Measurements from ENCODE around the gene GMPS.
"Not testable (repeated sequence)": the region's sequence is repeated elsewhere in the genome, so short reads cannot be mapped to it uniquely, and the experiment has no call there.

GMPS gene

DNA sequence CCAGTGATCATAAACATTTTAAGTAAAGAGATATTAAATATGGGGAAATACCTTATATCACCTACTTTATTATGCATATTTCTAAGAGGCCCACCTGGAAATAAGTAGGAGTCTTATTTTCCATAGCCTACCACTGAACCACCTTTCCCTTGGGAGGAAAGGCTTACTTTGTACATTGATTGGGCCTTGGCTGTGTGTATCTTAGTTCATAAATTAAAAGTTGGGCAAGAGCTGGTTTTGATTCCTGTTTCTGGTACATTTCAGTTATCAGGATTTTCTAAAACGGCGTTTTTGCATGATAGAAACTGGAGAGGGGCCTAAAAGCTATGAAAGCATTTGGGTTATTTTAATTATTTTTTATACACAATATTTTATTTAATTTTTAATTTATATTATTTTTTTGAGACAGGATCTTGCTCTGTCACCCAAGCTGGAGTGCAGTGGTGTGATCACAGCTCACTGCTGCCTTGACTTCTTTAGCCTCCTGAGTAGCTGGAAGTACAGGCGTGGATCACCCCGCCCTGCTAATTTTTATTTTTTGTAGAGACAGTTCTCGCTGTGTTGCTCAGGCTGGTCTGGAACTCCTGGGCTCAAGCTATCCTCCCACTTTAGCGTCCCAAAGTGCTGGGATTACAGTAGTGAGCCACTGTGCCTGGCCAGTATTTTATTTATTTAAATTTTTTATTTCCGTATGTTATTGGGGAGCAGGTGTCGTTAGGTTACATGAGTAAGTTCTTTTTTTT lies 2.6 kb downstream of the GMPS start:
- DNase-seq, result no peak

DNA sequence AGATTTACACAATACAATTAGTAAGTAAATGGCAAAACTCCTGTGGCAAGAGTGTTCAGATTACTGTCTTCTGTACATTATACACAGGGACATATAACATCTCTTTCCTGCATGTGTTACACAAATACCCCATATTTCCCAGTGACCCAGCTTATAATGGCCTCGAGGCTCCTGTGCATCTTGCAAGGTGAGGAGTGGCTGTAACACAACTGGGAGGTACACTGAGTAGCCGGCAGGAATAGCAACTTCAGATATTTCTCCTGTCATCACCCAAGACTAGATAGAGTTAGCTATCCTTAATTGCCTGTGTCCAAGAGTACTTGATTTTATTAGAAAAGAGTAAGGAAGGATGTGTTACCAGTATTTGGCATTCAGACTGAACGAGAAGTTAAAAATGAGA lies 5.6 kb downstream of the GMPS start:
- no peak for DNase-seq

DNA sequence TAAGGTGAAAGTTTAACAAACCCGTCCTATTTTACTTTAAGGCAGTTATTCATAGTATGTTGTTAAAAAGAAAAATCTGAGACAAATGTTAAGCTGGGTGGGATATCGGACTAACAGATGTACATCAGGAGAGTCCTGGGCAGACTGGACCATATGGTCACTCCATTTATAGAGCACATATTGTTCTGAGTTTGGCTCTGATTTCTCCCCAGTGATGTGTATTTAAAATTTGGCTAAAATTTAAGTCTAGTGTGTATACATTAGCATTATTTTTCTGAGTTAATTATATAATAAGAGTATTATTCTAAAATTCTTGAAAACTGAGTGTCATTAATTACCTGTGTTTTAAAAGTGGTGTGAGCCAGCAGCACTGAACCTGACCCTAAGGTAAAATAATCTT lies 6.1 kb downstream of the GMPS start:
- DNase-seq, result no peak

DNA sequence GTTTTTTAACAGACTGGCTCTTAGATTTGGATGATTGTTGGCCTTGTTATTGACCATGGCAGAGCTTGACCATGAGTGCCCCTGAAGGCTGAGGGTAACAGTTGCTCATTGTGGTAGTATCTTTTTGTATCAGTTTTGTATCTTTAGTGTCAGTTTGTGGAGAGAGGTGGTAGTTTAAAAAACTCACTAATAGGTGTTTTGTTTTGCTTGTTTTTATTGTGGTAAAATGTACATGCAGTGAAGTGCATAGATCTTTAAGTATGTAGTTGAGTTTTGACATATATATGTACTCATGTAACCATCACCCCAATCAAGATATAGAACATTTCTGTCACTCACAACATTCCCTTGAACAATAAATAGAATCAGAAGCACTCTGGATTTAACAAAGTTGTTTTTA lies 9.8 kb downstream of the GMPS start:
- no peak for DNase-seq

DNA sequence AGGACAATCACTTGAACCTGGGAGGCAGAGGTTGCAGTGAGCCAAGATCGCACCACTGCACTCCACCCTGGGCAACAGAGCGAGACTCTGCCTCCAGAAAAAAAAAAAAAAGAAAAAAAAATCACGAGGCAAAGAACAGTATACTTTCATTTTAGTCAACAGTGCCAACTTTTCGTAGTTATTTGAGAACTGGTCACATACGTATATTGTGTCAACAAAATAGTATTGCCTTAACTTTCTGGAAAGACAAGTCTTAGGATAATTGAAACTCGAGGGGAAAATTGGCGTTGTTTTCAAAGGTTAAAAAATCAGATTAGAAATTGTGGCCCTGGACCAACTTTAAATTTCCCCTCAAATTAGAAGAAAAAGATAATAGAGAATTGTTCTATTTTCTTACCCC lies 13.8 kb downstream of the GMPS start:
- DNase-seq, result no peak

DNA sequence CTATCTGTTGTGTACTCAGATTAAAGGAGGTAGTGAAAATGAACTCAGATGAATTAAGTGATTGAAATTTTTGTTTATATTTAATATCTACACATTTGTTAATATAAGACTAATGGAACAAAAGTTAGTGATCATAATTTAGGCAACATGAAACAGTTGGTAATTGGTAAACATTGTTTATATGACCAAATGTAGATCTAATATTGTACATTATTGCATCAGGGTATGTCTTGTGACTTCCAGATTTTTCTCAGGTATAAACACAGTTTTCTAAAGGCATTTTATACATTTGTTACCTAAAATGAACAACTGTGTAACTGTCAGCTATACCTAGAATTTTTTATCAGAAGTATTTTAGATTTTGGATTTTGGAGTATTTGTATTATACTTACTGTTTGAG lies 14.8 kb downstream of the GMPS start:
- DNase-seq, result no peak

DNA sequence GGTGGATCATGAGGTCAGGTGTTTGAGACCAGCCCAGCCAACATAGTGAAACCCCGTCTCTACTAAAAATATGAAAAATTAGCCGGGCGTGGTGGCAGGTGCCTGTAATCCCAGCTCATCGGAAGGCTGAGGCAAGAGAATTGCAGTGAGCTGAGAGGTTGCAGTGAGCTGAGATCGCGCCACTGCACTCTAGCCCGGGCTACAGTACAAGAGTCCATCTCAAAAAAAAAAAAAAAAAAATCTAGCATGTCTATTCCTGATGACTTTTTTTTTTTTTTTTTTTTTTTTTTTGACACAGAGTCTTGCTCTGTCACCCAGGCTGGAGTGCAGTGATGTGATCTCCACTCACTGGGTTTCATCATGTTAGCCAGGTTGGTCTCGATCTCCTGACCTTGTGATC lies 15.9 kb downstream of the GMPS start:
- not testable (repeated sequence) for DNase-seq

DNA sequence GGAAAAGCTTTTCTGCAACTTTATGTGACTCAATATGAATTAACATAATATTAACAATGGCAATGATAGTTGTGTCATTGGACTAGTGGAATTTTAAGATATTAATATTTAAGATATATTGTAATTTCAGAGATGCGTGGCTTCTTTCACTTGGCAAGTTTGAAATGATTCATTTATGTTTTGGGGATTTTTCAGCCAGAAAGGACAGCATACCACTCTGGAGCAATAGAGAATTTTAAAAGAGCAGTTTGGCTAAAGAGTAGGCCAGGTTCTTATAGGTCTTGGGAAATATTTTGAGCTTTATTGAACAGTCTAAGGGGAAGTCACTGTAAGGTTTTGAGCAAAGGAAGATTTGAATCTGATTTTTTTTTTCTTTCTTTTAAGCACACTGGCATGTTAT lies 16.5 kb downstream of the GMPS start:
- no peak for DNase-seq

DNA sequence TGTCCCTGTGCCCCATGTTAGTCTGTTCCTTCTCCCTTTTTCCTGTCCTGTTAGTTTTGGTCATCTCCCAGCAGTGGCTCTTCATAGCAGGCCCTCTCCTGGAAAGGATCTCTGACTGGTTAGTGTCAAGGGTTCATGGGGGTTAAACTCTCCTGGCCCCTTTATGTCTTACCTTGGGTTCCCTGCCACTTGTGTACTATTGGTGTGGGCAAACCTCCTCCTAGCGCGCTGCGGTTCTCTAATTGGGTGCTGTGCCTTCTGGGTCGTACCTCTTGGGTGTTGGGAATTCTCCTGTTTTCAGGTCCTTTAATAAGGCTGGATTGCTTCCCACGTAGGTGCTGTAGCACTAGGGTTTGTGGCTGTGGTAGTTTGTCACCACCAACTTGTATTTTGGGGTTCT lies 18.8 kb downstream of the GMPS start:
- no peak for DNase-seq

DNA sequence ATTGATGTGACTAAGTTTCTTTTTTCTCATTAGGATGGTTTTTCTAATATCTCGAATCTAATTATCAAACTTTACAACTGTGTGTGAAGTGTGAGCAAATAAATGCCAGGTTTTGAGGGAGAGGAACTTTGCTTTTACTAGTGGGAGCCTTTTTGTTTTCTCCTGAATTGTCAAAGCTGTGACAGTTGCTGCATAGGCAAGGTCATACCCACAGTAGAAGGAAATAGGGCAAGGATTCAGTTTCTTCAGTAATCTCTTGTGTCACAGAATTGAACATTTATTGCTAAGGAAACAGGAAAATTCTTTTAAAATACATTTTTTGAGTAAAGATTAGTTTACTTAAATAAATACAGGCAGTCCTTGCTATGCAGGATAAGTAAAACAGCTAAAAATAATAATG lies 19.5 kb downstream of the GMPS start:
- no peak for DNase-seq

DNA sequence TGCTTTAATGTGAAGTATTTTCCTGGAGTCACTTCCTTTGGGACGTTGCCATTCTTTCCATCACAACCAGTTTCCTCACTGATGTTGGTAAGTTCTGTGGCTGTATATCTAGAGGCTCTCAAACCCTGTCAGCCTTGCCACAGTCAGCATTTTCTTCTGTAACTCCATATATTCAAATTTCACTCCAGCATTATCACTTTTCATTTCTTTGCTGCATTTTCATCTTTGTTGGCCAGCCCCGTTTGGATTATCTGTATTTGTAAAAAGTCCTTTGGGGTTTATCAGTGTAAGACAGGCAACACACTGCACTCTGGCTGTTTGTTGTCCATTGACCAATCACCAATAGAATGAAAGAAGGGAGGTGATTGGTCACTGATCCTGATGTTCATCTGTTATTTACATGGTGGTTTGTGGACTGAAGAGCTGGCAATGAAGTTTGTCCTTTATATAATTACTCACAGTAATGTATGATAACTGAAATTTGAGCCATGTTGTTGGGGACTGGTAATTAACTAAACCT lies 20.3 kb downstream of the GMPS start:
- DNase-seq, result no peak

DNA sequence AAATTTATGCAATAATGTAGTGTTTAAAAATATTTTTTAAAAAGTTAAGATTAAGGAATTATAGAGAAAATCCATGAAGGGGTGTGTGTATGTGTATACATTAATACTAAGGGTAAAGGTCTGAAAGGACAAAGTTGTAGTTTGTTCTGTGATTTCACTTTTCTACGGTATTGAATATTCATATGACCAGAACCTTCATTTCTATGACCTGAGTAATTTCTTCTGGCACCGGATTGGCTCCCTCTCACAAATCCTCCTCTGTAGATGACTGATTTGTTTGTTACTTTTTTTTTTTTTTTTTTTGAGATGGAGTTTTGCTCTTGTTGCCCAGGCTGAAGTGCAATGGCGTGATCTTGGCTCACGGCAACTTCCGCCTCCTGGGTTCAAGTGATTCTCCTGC lies 20.9 kb downstream of the GMPS start:
- DNase-seq, result no peak

DNA sequence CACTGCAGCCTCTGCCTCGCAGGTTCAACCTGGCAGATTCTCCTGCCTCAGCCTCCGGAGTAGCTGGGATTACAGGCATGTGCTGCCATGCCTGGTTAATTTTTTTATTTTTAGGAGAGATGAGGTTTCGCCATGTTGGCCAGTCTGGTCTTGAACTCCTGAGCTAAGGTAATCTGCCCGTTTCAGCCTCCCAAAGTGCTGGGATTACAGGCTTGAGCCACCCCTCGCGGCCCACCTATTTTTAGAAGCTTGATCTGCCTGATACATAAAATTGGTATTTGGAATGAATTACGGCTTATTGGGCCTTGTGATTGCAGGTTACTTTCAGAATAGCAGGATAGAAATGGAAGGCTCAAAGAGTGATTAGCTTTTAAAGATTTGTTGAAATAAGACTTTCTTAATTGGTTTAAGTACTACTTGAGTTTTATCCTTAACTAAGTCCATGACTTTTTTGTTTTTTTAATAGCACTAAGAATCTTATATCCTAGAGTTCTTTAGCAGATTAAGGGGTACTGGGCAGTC lies 25.0 kb downstream of the GMPS start:
- DNase-seq, result no peak

DNA sequence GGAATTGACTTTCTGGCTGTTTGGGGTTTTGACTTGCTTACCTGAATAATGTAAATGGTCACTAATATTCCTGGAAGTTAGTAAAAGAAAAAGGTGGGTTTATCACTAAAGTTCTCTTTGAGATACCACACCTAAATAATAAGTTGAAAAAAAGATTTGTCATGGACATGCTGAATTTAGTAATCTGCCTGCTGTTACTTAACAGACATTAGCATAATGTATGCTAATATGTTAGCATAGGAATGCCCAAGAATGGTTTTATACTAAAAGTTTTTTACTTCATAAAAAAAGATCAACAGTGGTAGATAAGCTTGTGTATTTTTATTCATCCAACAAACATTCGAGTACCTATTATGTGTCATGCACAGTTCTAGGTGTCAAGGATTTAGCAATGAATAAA lies 36.5 kb downstream of the GMPS start:
- DNase-seq, result no peak

DNA sequence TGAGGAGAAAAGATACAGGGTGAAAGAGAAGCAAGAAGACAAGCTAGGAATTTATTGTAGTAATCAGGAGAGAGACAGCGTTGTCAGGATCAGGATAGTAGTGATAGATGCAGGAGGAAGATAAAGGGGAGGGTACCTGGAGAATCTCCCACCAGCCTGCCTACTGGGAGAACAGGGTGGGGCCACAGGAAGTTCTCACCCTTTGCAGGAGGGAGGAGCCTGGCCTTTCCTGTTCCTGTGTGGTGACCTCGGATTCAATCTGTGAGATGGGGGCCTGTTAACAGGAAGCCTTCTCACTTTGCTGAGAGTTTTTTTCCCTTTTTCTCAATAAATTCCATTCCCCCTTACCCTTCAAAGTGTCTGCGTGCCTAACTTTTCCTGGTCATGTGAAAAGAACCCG lies 37.6 kb downstream of the GMPS start:
- DNase-seq, result no peak

DNA sequence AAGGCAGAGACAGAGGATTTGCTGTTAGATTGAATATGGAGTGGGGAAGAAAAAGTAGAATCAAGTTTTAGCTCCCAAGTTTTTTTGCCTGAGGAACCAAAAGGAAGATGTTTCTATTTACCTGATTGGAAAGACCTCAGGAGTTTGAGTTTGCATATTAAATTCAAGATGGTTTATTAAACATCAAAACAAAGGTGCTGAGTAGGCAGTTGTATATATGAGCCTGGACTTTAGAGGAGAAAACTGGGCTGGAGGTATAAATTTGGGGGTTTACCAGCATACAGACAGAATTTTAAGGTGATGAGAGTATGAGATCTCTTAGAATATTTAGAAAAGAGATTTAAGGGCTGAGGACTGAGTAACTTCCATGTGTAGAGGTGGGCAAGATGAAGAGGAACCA lies 38.2 kb downstream of the GMPS start:
- DNase-seq, result no peak

DNA sequence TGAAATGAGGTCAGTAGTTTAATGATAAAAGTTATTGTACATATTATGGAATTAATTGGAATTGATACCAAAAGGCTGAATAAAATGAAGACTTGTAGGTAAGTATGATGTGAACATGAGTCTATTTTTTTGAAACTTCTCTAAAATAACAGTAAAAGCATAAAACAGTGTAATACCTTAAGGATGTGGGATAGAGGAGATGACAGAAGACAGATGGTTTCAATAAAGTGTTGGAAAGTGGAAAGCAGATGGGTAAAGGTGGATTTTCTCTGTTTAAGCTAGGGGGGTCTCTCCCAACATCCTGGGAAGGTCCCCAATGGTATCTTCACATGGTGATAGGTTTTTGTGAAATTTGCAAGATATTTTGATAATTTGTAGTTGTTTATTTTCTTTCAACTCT lies 41.6 kb downstream of the GMPS start:
- DNase-seq, result no peak

DNA sequence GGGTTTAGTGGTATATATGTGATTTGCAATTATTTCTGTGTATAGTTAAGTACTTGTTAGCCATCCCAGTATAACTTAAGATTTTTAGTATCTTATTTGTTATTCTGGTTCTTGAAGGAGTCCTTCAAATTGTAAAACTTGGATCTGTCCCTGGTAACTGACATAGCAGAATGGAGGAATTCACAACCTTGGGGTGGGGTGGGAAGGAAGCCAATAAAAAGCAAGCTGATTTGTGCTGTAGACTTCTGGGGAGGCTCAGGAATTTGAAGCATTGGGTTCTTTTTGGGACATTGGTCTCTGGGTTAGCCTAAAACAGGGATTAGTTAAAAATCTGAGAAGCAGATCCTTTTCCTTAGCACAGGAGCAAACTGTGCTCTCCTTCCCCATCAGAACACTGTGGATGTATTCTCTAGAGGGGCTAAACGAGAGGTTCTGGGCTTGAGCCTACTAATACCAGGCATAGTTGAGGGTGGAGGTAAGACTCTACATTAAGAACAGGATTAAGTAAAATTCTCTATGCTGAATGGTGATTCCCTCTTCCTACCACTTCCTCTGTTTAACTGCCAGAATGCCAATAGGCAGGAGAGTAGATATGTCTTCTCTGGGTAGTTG lies 42.2 kb downstream of the GMPS start:
- no peak for DNase-seq

DNA sequence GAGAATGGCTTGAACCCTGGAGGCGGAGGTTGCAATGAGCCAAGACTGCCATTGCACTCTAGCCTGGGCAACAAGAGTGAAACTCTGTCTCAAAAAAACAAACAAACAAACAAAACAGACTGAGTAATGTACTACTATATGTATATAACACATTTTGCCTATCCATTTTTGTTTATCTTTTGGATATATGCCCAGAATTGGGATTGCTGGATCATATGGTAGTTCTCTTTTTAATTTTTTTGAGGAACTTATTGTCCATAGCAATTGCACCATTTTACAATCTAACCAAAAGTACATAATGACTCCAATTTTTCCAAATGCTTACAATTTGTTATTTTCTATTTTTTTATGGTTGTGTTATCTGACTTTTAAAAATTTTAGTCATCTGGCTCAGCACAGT lies 47.3 kb downstream of the GMPS start:
- no peak for DNase-seq

DNA sequence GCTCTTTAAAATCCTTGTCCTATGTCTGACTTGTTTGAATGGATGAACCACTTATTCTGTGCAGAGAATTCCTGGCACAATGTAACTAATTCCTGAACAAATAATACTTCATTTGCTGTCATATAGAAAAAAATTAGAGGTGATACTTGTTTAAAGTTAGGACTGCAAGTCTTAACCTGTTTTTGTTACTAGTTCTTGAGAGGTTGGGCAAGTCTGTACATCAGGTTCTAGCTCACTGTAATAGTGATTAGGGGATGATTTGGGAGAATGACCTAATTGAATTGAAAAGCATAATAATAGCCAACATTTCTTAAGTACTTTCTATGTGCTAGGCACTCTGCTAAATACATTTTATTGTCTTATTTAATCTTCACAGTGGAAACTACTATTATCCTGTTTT lies 49.3 kb downstream of the GMPS start:
- DNase-seq, result no peak

DNA sequence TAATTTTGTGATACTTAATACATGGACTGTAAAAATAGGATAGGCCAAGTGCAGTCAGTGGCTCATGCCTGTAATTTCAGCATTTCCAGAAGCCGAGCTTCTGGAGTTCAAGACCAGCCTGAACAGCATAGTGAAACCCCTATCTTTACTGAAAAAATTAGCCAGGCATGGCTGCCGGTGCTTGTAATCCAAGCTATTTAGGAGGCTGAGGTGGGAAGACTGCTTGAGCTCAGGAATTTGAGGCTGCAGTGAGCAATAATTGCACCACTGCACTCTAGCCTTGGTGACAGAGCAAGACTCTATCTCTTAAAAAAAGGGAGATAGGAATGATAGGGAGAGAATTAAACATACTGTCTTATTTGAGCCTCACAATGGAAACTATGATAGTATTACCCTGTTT lies 51.0 kb downstream of the GMPS start:
- DNase-seq, result no peak

DNA sequence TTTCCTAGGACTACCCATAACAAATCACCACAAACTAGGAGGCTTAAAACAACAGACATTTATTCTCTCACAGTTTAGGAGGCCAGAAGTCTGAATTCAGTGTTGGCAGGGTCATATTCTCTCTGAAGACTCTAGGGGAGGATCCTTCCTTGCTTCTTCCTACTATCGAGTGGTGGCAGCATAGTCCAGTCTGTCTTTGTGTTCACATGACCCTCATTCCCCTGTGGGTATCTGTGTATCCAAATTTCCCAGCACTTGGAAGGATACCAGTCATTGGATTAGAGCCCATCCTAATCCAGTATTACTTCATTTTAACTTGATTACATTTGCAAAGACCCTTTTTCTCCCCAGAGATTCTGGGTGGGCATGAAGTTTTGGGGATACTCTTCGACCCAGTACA lies 63.8 kb downstream of the GMPS start:
- DNase-seq, result no peak

DNA sequence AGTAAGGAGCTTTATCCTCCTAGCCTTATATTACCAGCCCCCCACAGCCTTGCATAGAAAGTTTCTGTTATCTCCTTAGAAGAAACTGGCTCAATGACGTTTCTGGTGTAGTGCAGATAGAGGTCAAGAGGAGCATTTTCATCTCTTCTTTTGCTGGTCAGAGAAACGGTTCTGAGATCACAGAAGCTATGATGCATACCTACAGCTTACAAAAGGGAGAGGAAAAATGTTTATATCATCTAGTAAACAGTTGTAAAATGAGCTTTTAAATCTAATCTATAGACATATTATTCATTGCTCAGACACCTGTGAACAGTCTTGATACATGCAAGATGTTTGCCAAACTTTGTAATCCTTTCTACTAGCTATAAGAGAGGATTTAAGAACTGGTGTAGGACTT lies 68.0 kb downstream of the GMPS start:
- DNase-seq, result no peak

DNA sequence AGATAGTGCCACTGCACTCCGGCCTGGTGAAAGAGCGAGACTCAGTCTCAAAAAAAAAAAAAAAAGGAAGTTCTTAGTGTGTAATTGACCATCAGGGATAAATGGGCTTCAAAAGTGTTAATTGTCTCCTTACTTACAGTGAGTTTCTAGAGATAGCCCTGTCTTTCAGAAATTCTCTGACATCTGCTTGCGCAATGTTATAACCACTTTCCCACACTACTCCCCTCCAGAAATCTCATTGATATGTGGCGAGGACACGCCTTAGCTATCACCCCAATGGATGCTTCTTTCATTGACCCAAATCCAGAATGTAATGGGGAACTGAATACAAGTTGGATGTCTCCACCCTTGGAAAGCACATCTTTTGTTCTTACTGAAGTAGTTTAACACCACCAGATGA lies 70.9 kb downstream of the GMPS start:
- DNase-seq, result no peak

DNA sequence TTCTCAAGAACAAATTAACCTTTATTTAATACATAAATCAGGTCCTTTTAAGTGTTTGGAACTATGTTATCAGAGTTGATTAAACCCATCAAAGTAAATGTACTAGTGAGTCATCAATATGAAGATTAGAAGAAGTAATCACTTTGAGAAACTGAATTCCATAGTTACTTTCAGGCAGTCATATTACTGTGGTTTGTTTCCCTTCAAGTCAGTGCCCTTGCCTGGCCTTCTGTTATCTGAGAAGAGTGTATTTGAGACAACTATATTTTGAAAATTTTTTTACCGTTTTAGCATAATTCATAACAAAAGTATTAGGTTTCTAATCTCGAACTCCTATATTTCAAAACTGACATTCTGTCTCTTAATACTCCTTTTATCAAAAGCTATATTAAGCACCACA lies 73.6 kb downstream of the GMPS start:
- DNase-seq, result no peak
